ENCODE data around the gene PIRT.
A peak's percentile ranks its signal among the peaks of the same experiment; 100 is the strongest.

Gene PIRT

DNA sequence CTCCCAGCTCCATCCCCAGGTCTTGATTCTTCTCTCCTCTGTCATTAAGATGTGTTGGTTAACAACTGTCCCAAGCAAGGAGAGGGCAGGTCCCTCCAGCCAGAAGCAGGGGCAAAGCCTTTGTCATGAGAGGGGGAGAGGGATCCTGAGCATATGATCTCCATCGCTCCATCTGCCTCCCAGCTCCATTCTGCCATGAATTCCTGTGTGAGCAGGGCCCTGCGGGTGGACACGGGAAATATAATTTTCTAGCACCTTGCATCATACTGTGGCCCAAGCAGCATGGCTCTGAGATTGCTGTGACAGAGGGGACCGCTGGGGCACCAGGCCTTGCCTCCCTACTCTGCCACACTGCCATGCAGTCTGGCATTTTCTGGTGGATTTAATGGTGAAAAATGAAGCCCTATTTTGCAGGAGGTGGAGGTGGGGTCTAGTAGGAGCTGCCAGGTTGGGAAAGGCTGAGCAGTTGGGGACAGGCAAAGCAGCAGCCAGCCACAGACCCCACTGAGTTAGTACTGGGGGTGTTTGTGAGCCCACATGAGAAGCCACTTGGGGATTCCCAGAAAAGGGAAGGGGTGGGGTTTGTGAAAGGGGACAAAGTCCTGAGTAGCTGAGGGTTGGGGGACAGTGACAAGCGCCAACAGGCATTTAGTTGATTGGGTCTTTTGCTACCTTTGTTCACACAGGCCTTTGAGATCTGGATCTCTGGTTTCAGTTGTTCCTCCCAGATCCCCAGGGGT, 50.4 kb downstream of the PIRT start:
- Histone ChIP-seq H3K27me3 (no peaks in the 10 kb centered on the region), H3K9me3 (no peaks in the 10 kb centered on the region), H3K4me1 (peaks cover 0 to 18% (median 0%) of the 10 kb centered on the region in 4 donors), H3K27ac (no peak overlapping the region), H3K4me3 (no peak overlapping the region), H3K36me3 (peaks cover 0 to 2% (median 0%) of the 10 kb centered on the region in 3 donors)
- TF ChIP-seq, protein P1, sequence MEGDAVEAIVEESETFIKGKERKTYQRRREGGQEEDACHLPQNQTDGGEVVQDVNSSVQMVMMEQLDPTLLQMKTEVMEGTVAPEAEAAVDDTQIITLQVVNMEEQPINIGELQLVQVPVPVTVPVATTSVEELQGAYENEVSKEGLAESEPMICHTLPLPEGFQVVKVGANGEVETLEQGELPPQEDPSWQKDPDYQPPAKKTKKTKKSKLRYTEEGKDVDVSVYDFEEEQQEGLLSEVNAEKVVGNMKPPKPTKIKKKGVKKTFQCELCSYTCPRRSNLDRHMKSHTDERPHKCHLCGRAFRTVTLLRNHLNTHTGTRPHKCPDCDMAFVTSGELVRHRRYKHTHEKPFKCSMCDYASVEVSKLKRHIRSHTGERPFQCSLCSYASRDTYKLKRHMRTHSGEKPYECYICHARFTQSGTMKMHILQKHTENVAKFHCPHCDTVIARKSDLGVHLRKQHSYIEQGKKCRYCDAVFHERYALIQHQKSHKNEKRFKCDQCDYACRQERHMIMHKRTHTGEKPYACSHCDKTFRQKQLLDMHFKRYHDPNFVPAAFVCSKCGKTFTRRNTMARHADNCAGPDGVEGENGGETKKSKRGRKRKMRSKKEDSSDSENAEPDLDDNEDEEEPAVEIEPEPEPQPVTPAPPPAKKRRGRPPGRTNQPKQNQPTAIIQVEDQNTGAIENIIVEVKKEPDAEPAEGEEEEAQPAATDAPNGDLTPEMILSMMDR (IDR thresholded peaks at IDR 0.05): no peak
- DNase-seq: no peak
- intact Hi-C loops (cut with DNase I; ENCODE audit: low total_unique reads): no loop called here

DNA sequence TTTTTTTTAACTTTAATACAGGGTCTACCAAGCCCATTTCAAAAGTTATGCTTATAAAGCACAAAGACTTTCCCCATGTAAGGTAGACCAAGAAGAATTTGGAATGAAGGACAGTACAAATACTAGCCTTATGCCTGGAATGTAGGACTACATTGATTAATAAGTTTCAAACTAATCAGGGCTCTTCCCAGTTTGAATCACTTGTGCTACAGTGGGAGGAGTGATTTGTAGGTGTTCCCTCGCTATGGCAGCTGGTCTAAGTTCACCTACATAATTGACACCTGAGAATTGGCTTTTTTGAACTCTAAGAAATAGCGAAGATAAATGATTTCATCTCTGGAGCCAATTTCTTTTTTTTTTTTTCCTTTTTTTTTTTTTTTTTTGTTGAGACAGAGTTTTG, 52.6 kb downstream of the PIRT start:
- intact Hi-C loops (cut with DNase I; ENCODE audit: low total_unique reads): no loop called here
- Histone ChIP-seq H3K4me3 (no peak overlapping the region), H3K36me3 (peaks cover 0 to 4% (median 0%) of the 10 kb centered on the region in 3 donors), H3K4me1 (peaks cover 0 to 7% (median 0%) of the 10 kb centered on the region in 4 donors), H3K27me3 (no peaks in the 10 kb centered on the region), H3K27ac (no peak overlapping the region), H3K9me3 (no peaks in the 10 kb centered on the region)
- TF ChIP-seq, protein P1 (IDR thresholded peaks at IDR 0.05): no peak
- DNase-seq: no peak

DNA sequence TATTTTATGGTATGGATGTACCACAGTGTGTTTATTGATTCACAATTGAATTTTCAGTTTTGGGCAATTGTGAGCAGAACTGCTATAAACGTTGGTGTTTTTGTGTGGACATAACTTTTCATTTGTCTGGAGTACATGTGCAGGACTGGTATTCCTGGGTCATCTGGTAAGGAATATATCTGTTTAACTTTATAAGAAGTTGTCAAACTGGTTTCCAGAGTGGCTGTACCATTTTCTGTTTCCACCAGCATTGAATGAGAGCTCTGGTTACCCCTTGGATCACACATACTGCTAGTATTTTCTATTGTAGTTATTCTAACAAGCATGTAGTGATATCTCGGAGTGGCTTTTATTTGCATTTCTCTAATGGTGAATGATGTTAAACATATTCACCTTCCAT, 58.3 kb downstream of the PIRT start:
- intact Hi-C loops (cut with DNase I; ENCODE audit: low total_unique reads): no loop called here
- H3K4me3 ChIP-seq: no peak overlapping the region
- no peaks in the 10 kb centered on the region for H3K4me1 ChIP-seq
- no peak for DNase-seq
- peaks cover 0 to 4% (median 0%) of the 10 kb centered on the region in 3 donors for H3K36me3 ChIP-seq
- H3K27me3 ChIP-seq: no peaks in the 10 kb centered on the region
- no peak overlapping the region for H3K27ac ChIP-seq
- TF ChIP-seq, protein P1 (IDR thresholded peaks at IDR 0.05): no peak
- peaks cover 0 to 4% (median 0%) of the 10 kb centered on the region in 3 donors for H3K9me3 ChIP-seq

- peak in 1 of 2 donors; percentile 40 for DNase-seq
- no peaks in the 10 kb centered on the region for H3K27me3 ChIP-seq
- H3K4me1 ChIP-seq: no peaks in the 10 kb centered on the region
- peaks cover 0 to 4% (median 0%) of the 10 kb centered on the region in 3 donors for H3K9me3 ChIP-seq
- intact Hi-C loops (cut with DNase I; ENCODE audit: low total_unique reads): no loop called here
- H3K27ac ChIP-seq: no peak overlapping the region
- no peak overlapping the region for H3K4me3 ChIP-seq
- TF ChIP-seq, protein P1 (IDR thresholded peaks at IDR 0.05): no peak
- peaks cover 0 to 4% (median 0%) of the 10 kb centered on the region in 3 donors for H3K36me3 ChIP-seq
Measured at GRCh38 chr17:10777890-10778289, 60.0 kb downstream of the PIRT start.

GRCh38 chr17:10777131-10777807, 60.6 kb downstream of the PIRT start:
- DNase-seq: no peak
- Histone ChIP-seq H3K4me3 (no peak overlapping the region), H3K4me1 (no peaks in the 10 kb centered on the region), H3K36me3 (no peaks in the 10 kb centered on the region), H3K9me3 (peaks cover 0 to 7% (median 0%) of the 10 kb centered on the region in 3 donors), H3K27ac (no peak overlapping the region), H3K27me3 (no peaks in the 10 kb centered on the region)
- intact Hi-C loops (cut with DNase I; ENCODE audit: low total_unique reads): no loop called here
- TF ChIP-seq, protein P1 (IDR thresholded peaks at IDR 0.05): no peak

Data from tibial artery (tissue), 4 donors.